HEK293 (cell line): ENCODE data around the gene PKNOX2.

Source experiments
- CTCF ChIA-PET: fragments of 350-600 bp; formaldehyde crosslinking; extraction: SDS; loops from one replicate; lab custom pipeline; 2021; ENCODE audit warnings: antibody characterized with exemption; lab: Yijun Ruan, JAX
- POLR2A ChIA-PET: fragments of 300-600 bp; formaldehyde crosslinking; extraction: SDS; loops from one replicate; lab custom pipeline; 2020; ENCODE audit warnings: antibody characterized with exemption, inconsistent platforms; lab: Yijun Ruan, JAX
- H3K27ac ChIP-seq: fragments of 200-500 bp; sonication (Bioruptor generic); 2 replicates; pipeline ENCODE4 v1.5.1; 2014; ENCODE audit warnings: low read depth, low read length, control low read depth, inconsistent platforms; ENCODE audit errors: extremely low read depth
- H3K36me3 ChIP-seq, 2 experiments: fragments of 200-500 bp in 1 of 2; sonication (Bioruptor generic) in 1 of 2; 1 replicate in 1 of 2; 2 replicates in 1 of 2; pipeline ENCODE4 v1.5.1; 2014 to 2017; ENCODE audit warnings: inconsistent platforms in 2 of 2, low read length in 2 of 2; ENCODE audit not compliant: control insufficient read depth in 2 of 2, insufficient read depth in 1 of 2
- H3K4me1 ChIP-seq: fragments of 200-500 bp; sonication (Bioruptor generic); 2 replicates; pipeline ENCODE4 v1.5.1; 2014; ENCODE audit warnings: mild to moderate bottlenecking, low read length, inconsistent platforms; ENCODE audit not compliant: control insufficient read depth, insufficient read depth
- H3K4me3 ChIP-seq: 2 replicates; pipeline ENCODE4 v1.5.1; 2011; ENCODE audit warnings: low read depth, mild to moderate bottlenecking, control low read depth, low read length, moderate library complexity
- H3K9me3 ChIP-seq: fragments of 200-500 bp; sonication (Bioruptor generic); 2 replicates; pipeline ENCODE4 v1.5.1; 2014; ENCODE audit warnings: low read depth, low read length, inconsistent platforms; ENCODE audit not compliant: control insufficient read depth, insufficient read depth
- AEBP2 ChIP-seq: fragments of 450-650 bp; formaldehyde crosslinking; IDR thresholded peaks from 2 replicates; pipeline ENCODE4 v1.5.1; 2016; ENCODE audit warnings: missing biosample characterization, missing genetic modification characterization, borderline replicate concordance
- EGR2 ChIP-seq: fragments of 450-650 bp; formaldehyde crosslinking; IDR thresholded peaks from 2 replicates; pipeline ENCODE4 v1.5.1; 2016; ENCODE audit warnings: low read depth, missing biosample characterization, missing genetic modification characterization
- GLIS1 ChIP-seq: fragments of 450-650 bp; formaldehyde crosslinking; IDR thresholded peaks from 2 replicates; pipeline ENCODE4 v1.5.1; 2016; ENCODE audit warnings: missing biosample characterization, missing genetic modification characterization
- GLIS2 ChIP-seq: fragments of 450-650 bp; formaldehyde crosslinking; IDR thresholded peaks from 2 replicates; pipeline ENCODE4 v1.5.1; 2016; ENCODE audit warnings: missing biosample characterization, missing genetic modification characterization
- HOXD13 ChIP-seq: sonication (generic); formaldehyde crosslinking; IDR thresholded peaks from 2 replicates; pipeline ENCODE4 v1.8.0; 2022; ENCODE audit warnings: missing genetic modification reagents, borderline replicate concordance
- INSM2 ChIP-seq: fragments of 450-650 bp; formaldehyde crosslinking; IDR thresholded peaks from 2 replicates; pipeline ENCODE4 v1.5.1; 2016; ENCODE audit warnings: missing biosample characterization, missing genetic modification characterization
- PATZ1 ChIP-seq: fragments of 450-650 bp; formaldehyde crosslinking; IDR thresholded peaks from 2 replicates; pipeline ENCODE4 v1.5.1; 2016; ENCODE audit warnings: missing biosample characterization, missing genetic modification characterization
- PRDM6 ChIP-seq: fragments of 450-650 bp; formaldehyde crosslinking; IDR thresholded peaks from 2 replicates; pipeline ENCODE4 v1.5.1; 2017; ENCODE audit warnings: missing biosample characterization, missing genetic modification characterization
- ZBTB21 ChIP-seq: fragments of 450-650 bp; formaldehyde crosslinking; IDR thresholded peaks from 2 replicates; pipeline ENCODE4 v1.5.1; 2017; ENCODE audit warnings: missing biosample characterization, missing genetic modification characterization
- ZBTB6 ChIP-seq: fragments of 450-650 bp; formaldehyde crosslinking; IDR thresholded peaks from 2 replicates; pipeline ENCODE4 v1.5.1; 2017; ENCODE audit warnings: missing biosample characterization, missing genetic modification characterization
- ZFP41 ChIP-seq: fragments of 450-650 bp; formaldehyde crosslinking; IDR thresholded peaks from 2 replicates; pipeline ENCODE4 v1.5.1; 2016; ENCODE audit warnings: missing biosample characterization, missing genetic modification characterization, borderline replicate concordance
- ZIC2 ChIP-seq: fragments of 450-650 bp; formaldehyde crosslinking; IDR thresholded peaks from 2 replicates; pipeline ENCODE4 v1.5.1; 2016; ENCODE audit warnings: missing biosample characterization, missing genetic modification characterization
- ZNF10 ChIP-seq: fragments of 450-650 bp; formaldehyde crosslinking; IDR thresholded peaks from 2 replicates; pipeline ENCODE4 v1.5.1; 2017; ENCODE audit warnings: missing biosample characterization, missing genetic modification characterization
- ZNF121 ChIP-seq: fragments of 450-650 bp; formaldehyde crosslinking; IDR thresholded peaks from 2 replicates; pipeline ENCODE4 v1.5.1; 2016; ENCODE audit warnings: missing biosample characterization, missing genetic modification characterization
- ZNF140 ChIP-seq: fragments of 450-650 bp; formaldehyde crosslinking; IDR thresholded peaks from 2 replicates; pipeline ENCODE4 v1.5.1; 2016; ENCODE audit warnings: missing biosample characterization, missing genetic modification characterization
- ZNF221 ChIP-seq: fragments of 450-650 bp; formaldehyde crosslinking; IDR thresholded peaks from 2 replicates; pipeline ENCODE4 v1.5.1; 2017; ENCODE audit warnings: missing biosample characterization, missing genetic modification characterization, borderline replicate concordance
- ZNF266 ChIP-seq: fragments of 450-650 bp; formaldehyde crosslinking; IDR thresholded peaks from 2 replicates; pipeline ENCODE4 v1.5.1; 2016; ENCODE audit warnings: missing biosample characterization, missing genetic modification characterization, low read depth
- ZNF362 ChIP-seq: fragments of 450-650 bp; formaldehyde crosslinking; IDR thresholded peaks from 2 replicates; pipeline ENCODE4 v1.5.1; 2016; ENCODE audit warnings: missing biosample characterization, missing genetic modification characterization
- ZNF423 ChIP-seq: fragments of 450-650 bp; formaldehyde crosslinking; IDR thresholded peaks from 2 replicates; pipeline ENCODE4 v1.5.1; 2016; ENCODE audit warnings: missing biosample characterization, missing genetic modification characterization
- ZNF513 ChIP-seq: fragments of 450-650 bp; IDR thresholded peaks from 2 replicates; pipeline ENCODE4 v1.5.1; 2018; ENCODE audit warnings: missing biosample characterization, missing genetic modification characterization
- ZNF600 ChIP-seq: fragments of 450-650 bp; formaldehyde crosslinking; IDR thresholded peaks from 2 replicates; pipeline ENCODE4 v1.5.1; 2016; ENCODE audit warnings: missing biosample characterization, missing genetic modification characterization
- ZNF629 ChIP-seq: fragments of 450-650 bp; formaldehyde crosslinking; IDR thresholded peaks from 2 replicates; pipeline ENCODE4 v1.5.1; 2017; ENCODE audit warnings: missing biosample characterization, missing genetic modification characterization
- ZNF701 ChIP-seq: fragments of 450-650 bp; formaldehyde crosslinking; IDR thresholded peaks from 2 replicates; pipeline ENCODE4 v1.5.1; 2016; ENCODE audit warnings: missing biosample characterization, missing genetic modification characterization
- ZSCAN18 ChIP-seq: fragments of 450-650 bp; formaldehyde crosslinking; IDR thresholded peaks from 2 replicates; pipeline ENCODE4 v1.5.1; 2016; ENCODE audit warnings: missing biosample characterization, missing genetic modification characterization

PKNOX2 gene

GRCh38 chr11:125315079-125315740, 150.7 kb downstream of the PKNOX2 start:
- Histone ChIP-seq H3K36me3 (no peaks in the 10 kb centered on the region), H3K27ac (no peak overlapping the region), H3K4me1 (no peaks in the 10 kb centered on the region), H3K9me3 (no peaks in the 10 kb centered on the region), H3K4me3 (no peak overlapping the region)
- ChIA-PET CTCF (interaction anchor here (0.6 kb wide), 1 partner anchor 179 kb away, joined by 4 read pairs; no protein-coding TSS in a partner anchor), POLR2A (interaction anchor here (0.7 kb wide), 1 partner anchor 20 kb away, joined by 3 read pairs; no protein-coding TSS in a partner anchor)
- TF ChIP-seq AEBP2 (tag by site-specific recombination) (no peak), PATZ1 (tag by site-specific recombination) (0 out of 2 replicates have a peak, but pooled peaks have one; percentile 28), ZNF600 (tag by site-specific recombination) (no peak), GLIS2 (tag by site-specific recombination) (0 out of 2 replicates have a peak, but pooled peaks have one; percentile 30), ZBTB21 (tag by site-specific recombination) (no peak), ZSCAN18 (tag by site-specific recombination) (no peak), ZIC2 (tag by site-specific recombination) (peak; percentile 93), ZNF629 (tag by site-specific recombination) (no peak), ZBTB6 (tag by site-specific recombination) (no peak), EGR2 (tag by site-specific recombination) (peak; percentile 25; the same call in 1 of the 2 replicates), ZNF701 (tag by site-specific recombination) (no peak), INSM2 (tag by site-specific recombination) (no peak), ZNF513 (tag by site-specific recombination) (no peak), ZNF140 (tag by site-specific recombination) (0 out of 2 replicates have a peak, but pooled peaks have one; percentile 19), ZNF221 (no peak), GLIS1 (tag by site-specific recombination) (peak; percentile 98), ZNF266 (tag by site-specific recombination) (no peak), PRDM6 (no peak), ZFP41 (tag by site-specific recombination) (no peak), HOXD13 (CRISPR knock-in tag) (no peak), ZNF10 (tag by site-specific recombination) (no peak), ZNF121 (tag by site-specific recombination) (peak; percentile 96), ZNF362 (tag by site-specific recombination) (peak; percentile 47; the same call in 1 of the 2 replicates), ZNF423 (tag by site-specific recombination) (peak; percentile 92)
